ENCODE results near the gene SLC25A28. TPM values are rescaled to one million over a fixed set of nuclear protein-coding genes. Genes with fewer than 3 reads are reported as not detected.

Gene SLC25A28
- total RNA-seq (25.7 TPM), polyA plus RNA-seq (ENCODE audit: insufficient read depth in 1 of 8, insufficient read length in 8 of 8, low replicate concordance in 1 of 8) (10 to 100 TPM; 23.6 to 38.9 (median 31.1) TPM)
- long read RNA-seq, donor 1, partial matches to known transcripts: 0 of 2 reads
- long read RNA-seq, donor 1, other reads (novel, unspliced or antisense): 0 of 2 reads
- long read RNA-seq, donor 2: 0 reads
- long read RNA-seq, donor 3, transcript SLC25A28-201 (4 exons, 1,451 nt): major isoform, 9 of 13 reads
- long read RNA-seq, donor 3, partial matches to known transcripts: 0 of 13 reads
- long read RNA-seq, donor 3, other reads (novel, unspliced or antisense): 0 of 13 reads
- long read RNA-seq, donor 4, partial matches to known transcripts: 0 of 5 reads
- long read RNA-seq, donor 4, other reads (novel, unspliced or antisense): 0 of 5 reads
- long read RNA-seq, donor 5, transcript SLC25A28-201 (4 exons, 1,451 nt): major isoform, 10 of 13 reads
- long read RNA-seq, donor 5, partial matches to known transcripts: 0 of 13 reads
- long read RNA-seq, donor 5, other reads (novel, unspliced or antisense): 0 of 13 reads
- long read RNA-seq, donor 6, transcript SLC25A28-201 (4 exons, 1,451 nt): major isoform, 15 of 18 reads
- long read RNA-seq, donor 6, partial matches to known transcripts: 0 of 18 reads
- long read RNA-seq, donor 6, other reads (novel, unspliced or antisense): 0 of 18 reads
- long read RNA-seq, donor 7, partial matches to known transcripts: 0 of 2 reads
- long read RNA-seq, donor 7, other reads (novel, unspliced or antisense): 0 of 2 reads
- long read RNA-seq, donor 8, partial matches to known transcripts: 0 of 4 reads
- long read RNA-seq, donor 8, other reads (novel, unspliced or antisense): 0 of 4 reads
- long read RNA-seq, donor 9, partial matches to known transcripts: 0 of 4 reads
- long read RNA-seq, donor 9, other reads (novel, unspliced or antisense): 0 of 4 reads
- long read RNA-seq, donor 10, transcript SLC25A28-201 (4 exons, 1,451 nt): major isoform, 7 of 10 reads
- long read RNA-seq, donor 10, partial matches to known transcripts: 0 of 10 reads
- long read RNA-seq, donor 10, other reads (novel, unspliced or antisense): 0 of 10 reads
- long read RNA-seq, donor 11, partial matches to known transcripts: 5 of 12 reads
- long read RNA-seq, donor 11, other reads (novel, unspliced or antisense): 0 of 12 reads

GRCh38 chr10:99619851-99620710 is at the start of gene SLC25A28:
Gene SLC25A28 (minus strand): TSS chr10:99620439. CDS start chr10:99620335, 104 bp downstream.
- H3K27ac ChIP-seq (ENCODE audit: low read length): peak within 1 kb of the TSS; percentile 99
- no peaks in the 10 kb centered on the region for H3K9me3 ChIP-seq (replicated peaks; ENCODE audit: control insufficient read depth, low read depth, low read length)
- no peaks in the 10 kb centered on the region for H3K27me3 ChIP-seq (ENCODE audit: control insufficient read depth, insufficient read depth, low read length)
- peaks cover 4% of the 10 kb centered on the region for H3K36me3 ChIP-seq (ENCODE audit: control insufficient read depth, insufficient read depth, low read length)
- peak; percentile 100 for DNase-seq
- peak within 1 kb of the TSS; percentile 92 for H3K4me3 ChIP-seq (ENCODE audit: low read length)
- under 1% methylated on average over 67 of the region's 75 CpGs for WGBS (ENCODE audit: insufficient coverage)
- peaks cover 10% of the 10 kb centered on the region for H3K4me1 ChIP-seq (ENCODE audit: control insufficient read depth, insufficient read depth, low read length)

GRCh38 chr10:99667108-99667751 is 47.0 kb upstream of the SLC25A28 start:
- Histone ChIP-seq H3K4me3 (ENCODE audit: low read length) (no peak overlapping the region), H3K9me3 (replicated peaks; ENCODE audit: control insufficient read depth, low read depth, low read length) (no peaks in the 10 kb centered on the region), H3K4me1 (ENCODE audit: control insufficient read depth, insufficient read depth, low read length) (no peaks in the 10 kb centered on the region), H3K36me3 (ENCODE audit: control insufficient read depth, insufficient read depth, low read length) (no peaks in the 10 kb centered on the region), H3K27ac (ENCODE audit: low read length) (no peak overlapping the region), H3K27me3 (ENCODE audit: control insufficient read depth, insufficient read depth, low read length) (no peaks in the 10 kb centered on the region)
- DNase-seq: no peak
- no CpG with 5 or more reads among the region's 4 CpGs for WGBS (ENCODE audit: insufficient coverage)

GRCh38 chr10:99665304-99665703 is 45.1 kb upstream of the SLC25A28 start:
- no peaks in the 10 kb centered on the region for H3K9me3 ChIP-seq (replicated peaks; ENCODE audit: control insufficient read depth, low read depth, low read length)
- WGBS (ENCODE audit: insufficient coverage): 100% methylated on average over 1 of the region's 2 CpGs
- H3K27me3 ChIP-seq (ENCODE audit: control insufficient read depth, insufficient read depth, low read length): no peaks in the 10 kb centered on the region
- H3K27ac ChIP-seq (ENCODE audit: low read length): no peak overlapping the region
- no peak overlapping the region for H3K4me3 ChIP-seq (ENCODE audit: low read length)
- no peak for DNase-seq
- H3K4me1 ChIP-seq (ENCODE audit: control insufficient read depth, insufficient read depth, low read length): no peaks in the 10 kb centered on the region
- H3K36me3 ChIP-seq (ENCODE audit: control insufficient read depth, insufficient read depth, low read length): no peaks in the 10 kb centered on the region

- peaks cover 22% of the 10 kb centered on the region for H3K27me3 ChIP-seq (ENCODE audit: control insufficient read depth, insufficient read depth, low read length)
- no peak for DNase-seq
- no peak overlapping the region for H3K4me3 ChIP-seq (ENCODE audit: low read length)
- no peak overlapping the region for H3K27ac ChIP-seq (ENCODE audit: low read length)
- H3K9me3 ChIP-seq (replicated peaks; ENCODE audit: control insufficient read depth, low read depth, low read length): no peaks in the 10 kb centered on the region
- peaks cover 14% of the 10 kb centered on the region for H3K4me1 ChIP-seq (ENCODE audit: control insufficient read depth, insufficient read depth, low read length)
- 75% methylated on average over 2 of the region's 6 CpGs for WGBS (ENCODE audit: insufficient coverage)
- H3K36me3 ChIP-seq (ENCODE audit: control insufficient read depth, insufficient read depth, low read length): no peaks in the 10 kb centered on the region
Observed at GRCh38 chr10:99661377-99661763, 41.1 kb upstream of the SLC25A28 start.

- Histone ChIP-seq H3K4me3 (ENCODE audit: low read length) (no peak overlapping the region), H3K36me3 (ENCODE audit: control insufficient read depth, insufficient read depth, low read length) (no peaks in the 10 kb centered on the region), H3K27me3 (ENCODE audit: control insufficient read depth, insufficient read depth, low read length) (peaks cover 22% of the 10 kb centered on the region), H3K4me1 (ENCODE audit: control insufficient read depth, insufficient read depth, low read length) (peaks cover 14% of the 10 kb centered on the region), H3K27ac (ENCODE audit: low read length) (no peak overlapping the region), H3K9me3 (replicated peaks; ENCODE audit: control insufficient read depth, low read depth, low read length) (no peaks in the 10 kb centered on the region)
- WGBS (ENCODE audit: insufficient coverage): 89% methylated on average over 4 of the region's 6 CpGs
- DNase-seq: no peak
Observed at GRCh38 chr10:99660662-99661376, 40.6 kb upstream of the SLC25A28 start.

GRCh38 chr10:99659868-99660366 is 39.7 kb upstream of the SLC25A28 start:
- Histone ChIP-seq H3K4me1 (ENCODE audit: control insufficient read depth, insufficient read depth, low read length) (peaks cover 14% of the 10 kb centered on the region), H3K27ac (ENCODE audit: low read length) (no peak overlapping the region)

GRCh38 chr10:99659031-99659867 is 39.0 kb upstream of the SLC25A28 start, which contains the start of gene ENTPD7:
Gene ENTPD7 (plus strand): TSS chr10:99659509. CDS start chr10:99659957, 448 bp downstream.
- Histone ChIP-seq H3K36me3 (ENCODE audit: control insufficient read depth, insufficient read depth, low read length) (no peaks in the 10 kb centered on the region), H3K4me1 (ENCODE audit: control insufficient read depth, insufficient read depth, low read length) (peaks cover 14% of the 10 kb centered on the region), H3K9me3 (replicated peaks; ENCODE audit: control insufficient read depth, low read depth, low read length) (no peaks in the 10 kb centered on the region), H3K27ac (ENCODE audit: low read length) (no peak within 1 kb of the TSS), H3K4me3 (ENCODE audit: low read length) (peak within 1 kb of the TSS; percentile 80), H3K27me3 (ENCODE audit: control insufficient read depth, insufficient read depth, low read length) (peaks cover 22% of the 10 kb centered on the region)
- peak; percentile 94 for DNase-seq
- WGBS (ENCODE audit: insufficient coverage): under 1% methylated on average over 71 of the region's 71 CpGs

More at GRCh38 chr10:99659868-99660366, 39.7 kb upstream of the SLC25A28 start:
- H3K27me3 ChIP-seq (ENCODE audit: control insufficient read depth, insufficient read depth, low read length): peaks cover 22% of the 10 kb centered on the region
- peak overlapping the region; percentile 80 for H3K4me3 ChIP-seq (ENCODE audit: low read length)
- H3K36me3 ChIP-seq (ENCODE audit: control insufficient read depth, insufficient read depth, low read length): no peaks in the 10 kb centered on the region
- 15% methylated on average over 9 of the region's 10 CpGs for WGBS (ENCODE audit: insufficient coverage)
- no peak for DNase-seq
- no peaks in the 10 kb centered on the region for H3K9me3 ChIP-seq (replicated peaks; ENCODE audit: control insufficient read depth, low read depth, low read length)

- H3K9me3 ChIP-seq (replicated peaks; ENCODE audit: control insufficient read depth, low read depth, low read length): no peaks in the 10 kb centered on the region
- peak overlapping the region; percentile 80 for H3K4me3 ChIP-seq (ENCODE audit: low read length)
- no peak overlapping the region for H3K27ac ChIP-seq (ENCODE audit: low read length)
- DNase-seq: peak; percentile 27
- H3K36me3 ChIP-seq (ENCODE audit: control insufficient read depth, insufficient read depth, low read length): no peaks in the 10 kb centered on the region
- peaks cover 22% of the 10 kb centered on the region for H3K27me3 ChIP-seq (ENCODE audit: control insufficient read depth, insufficient read depth, low read length)
- H3K4me1 ChIP-seq (ENCODE audit: control insufficient read depth, insufficient read depth, low read length): peaks cover 14% of the 10 kb centered on the region
- 12% methylated on average over 10 of the region's 24 CpGs for WGBS (ENCODE audit: insufficient coverage)
Observed at GRCh38 chr10:99658622-99659030, 38.4 kb upstream of the SLC25A28 start.
